Measurements from ENCODE around the gene GET4. TPM values are rescaled to one million over a fixed set of nuclear protein-coding genes. Genes with fewer than 3 reads are reported as not detected.

GET4 gene
- total and polyA plus RNA-seq, 2 of the 4 experiments (the other 2 are of a cell fraction): 11.3 to 30.9 TPM

DNA sequence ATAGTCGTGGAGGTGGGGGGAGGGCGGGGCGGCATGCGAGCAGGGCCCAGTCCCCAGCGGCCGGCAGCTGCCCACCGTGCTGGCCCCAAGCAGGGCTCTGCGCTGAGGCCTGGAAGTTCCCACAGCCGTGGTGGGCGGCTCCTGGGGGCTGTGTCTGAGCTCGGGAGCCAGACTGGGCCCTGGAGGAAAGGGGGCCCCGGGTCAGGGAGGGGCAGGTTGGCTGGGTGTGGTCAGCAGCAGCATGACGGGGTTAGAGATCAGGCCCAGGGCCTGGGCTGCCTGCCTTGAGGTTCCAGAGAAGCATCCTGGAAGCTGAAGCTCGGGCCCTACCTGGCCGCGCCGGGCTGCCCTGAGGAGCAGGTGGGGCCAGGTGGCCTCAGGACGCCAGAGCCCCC, 22.1 kb downstream of the GET4 start:
- Histone ChIP-seq H3K27me3 (ENCODE audit: control insufficient read depth, insufficient read depth, low read length) (no peaks in the 10 kb centered on the region), H3K9ac (ENCODE audit: low read depth, low read length) (no peak overlapping the region), H4K91ac (ENCODE audit: insufficient read depth, low read depth, low read length) (no peak overlapping the region), H3K9me1 (ENCODE audit: insufficient read depth, low read length) (no peaks in the 10 kb centered on the region), H3K18ac (ENCODE audit: low read depth, low read length) (no peak overlapping the region), H2AK5ac (ENCODE audit: low read depth, low read length) (no peak overlapping the region), H3K4me3 (ENCODE audit: insufficient read depth, low read depth, low read length) (no peak overlapping the region), H4K20me1 (ENCODE audit: insufficient read depth, low read length) (no peaks in the 10 kb centered on the region), H2BK20ac (ENCODE audit: low read depth, low read length) (no peak overlapping the region), H3K23ac (ENCODE audit: low read depth, low read length) (no peak overlapping the region), H2AFZ (replicated peaks; ENCODE audit: low read length, poor library complexity) (no peak overlapping the region), H2AK9ac (replicated peaks; ENCODE audit: low read depth, low read length, poor library complexity) (no peak overlapping the region), H3K56ac (ENCODE audit: extremely low read depth, insufficient read depth, low read length) (no peak overlapping the region), H3K9me3 (ENCODE audit: control insufficient read depth, insufficient read depth, low read length) (no peaks in the 10 kb centered on the region), H3K4ac (ENCODE audit: low read depth, low read length) (no peak overlapping the region), H3K27ac (ENCODE audit: insufficient read depth, low read length) (no peak overlapping the region), H4K8ac (ENCODE audit: low read depth in 2 of 2, low read length in 2 of 2) (no peak overlapping the region), H3K4me1 (ENCODE audit: control insufficient read depth, insufficient read depth, low read length) (peaks cover 5% of the 10 kb centered on the region), H3K36me3 (ENCODE audit: control insufficient read depth, insufficient read depth, low read length) (peaks cover 30% of the 10 kb centered on the region), H2BK5ac (ENCODE audit: low read depth, low read length, poor library complexity, severe bottlenecking) (no peak overlapping the region), H4K5ac (ENCODE audit: low read depth, low read length) (no peak overlapping the region), H3K14ac (replicated peaks; ENCODE audit: low read depth, low read length) (no peak overlapping the region), H3K4me2 (ENCODE audit: low read depth, low read length) (no peak overlapping the region), H2BK120ac (ENCODE audit: low read depth, low read length) (no peak overlapping the region), H2BK15ac (ENCODE audit: low read depth, low read length) (no peak overlapping the region), H3K79me1 (ENCODE audit: low read depth in 1 of 2, low read length in 2 of 2) (peaks cover 0 to under 1% of the 10 kb centered on the region in 2 experiments; a peak in 1 of 4 replicates)
- TF ChIP-seq RCOR1 (IDR thresholded peaks at IDR 0.05; ENCODE audit: insufficient replicate concordance, low read length): no peak
- no peak for TF ChIP-seq POLR2A (IDR thresholded peaks at IDR 0.05; ENCODE audit: low read depth, low read length)
- no peak for TF ChIP-seq CHD1 (IDR thresholded peaks at IDR 0.05; ENCODE audit: low read depth, low read length)
- dilution Hi-C loops (cut with HindIII; ENCODE audit: low sequenced_read_pairs, unreplicated experiment) (no loop called here), intact Hi-C loops (cut with micrococcal nuclease) (no loop called here), in situ Hi-C loops (cut with MboI; ENCODE audit: low sequenced_read_pairs) (no loop called here)
- no peak for ATAC-seq (ENCODE audit: low read depth)
- no peak for DNase-seq
- BruUV-seq (replicated peaks): no TSS peak
- WGBS, 2 experiments (ENCODE audit: extremely low coverage in 2 of 2, insufficient read length in 1 of 2): 96% methylated on average over 6 of the region's 18 CpGs; no CpG with 5 or more reads in 1 of the 2 experiments
- CTCF ChIA-PET: no interaction called here
- POLR2A ChIA-PET (ENCODE audit: unreplicated experiment): no interaction called here

Data from IMR-90 (cell line).